GM21619 (cell line): ENCODE measurements around the gene UGT1A4.
"Not testable (repeated sequence)": the region's sequence is repeated elsewhere in the genome, so short reads cannot be mapped to it uniquely, and the experiment has no call there.

Experiments used
- ATAC-seq: cut with Tn5 transposase; IDR thresholded peaks from one replicate; pipeline ENCODE4 v1.9.1; 2021; ENCODE audit not compliant: unreplicated experiment

Gene UGT1A4

GRCh38 chr2:233746475-233747282, 28.1 kb downstream of the UGT1A4 start:
- ATAC-seq, result no peak

- ATAC-seq, result no peak
These were observed 28.7 kb downstream of the UGT1A4 start for GRCh38 chr2:233747283-233747544.

GRCh38 chr2:233750689-233751088, 32.2 kb downstream of the UGT1A4 start:
- not testable (repeated sequence) for ATAC-seq

- ATAC-seq, result not testable (repeated sequence)
These were observed 32.9 kb downstream of the UGT1A4 start for GRCh38 chr2:233751212-233752009.

- no peak for ATAC-seq
These were observed 36.5 kb downstream of the UGT1A4 start for GRCh38 chr2:233754872-233755611.

- no peak for ATAC-seq
These were observed 38.0 kb downstream of the UGT1A4 start for GRCh38 chr2:233756429-233757081.

GRCh38 chr2:233758141-233758540, 39.6 kb downstream of the UGT1A4 start:
- no peak for ATAC-seq

- no peak for ATAC-seq
These were observed 40.3 kb downstream of the UGT1A4 start for GRCh38 chr2:233758849-233759248.

GRCh38 chr2:233760043-233760442, 41.5 kb downstream of the UGT1A4 start, which contains the start of gene UGT1A1:
UGT1A1 (plus strand) TSS chr2:233760270; CDS start chr2:233760288, 18 bp downstream.
- no peak for ATAC-seq

GRCh38 chr2:233761040-233761769, 42.7 kb downstream of the UGT1A4 start:
- ATAC-seq, result no peak

- ATAC-seq, result no peak
These were observed 45.7 kb downstream of the UGT1A4 start for GRCh38 chr2:233764264-233764663.

GRCh38 chr2:233764761-233765160, 46.2 kb downstream of the UGT1A4 start:
- ATAC-seq, result no peak

GRCh38 chr2:233766416-233766815, 47.9 kb downstream of the UGT1A4 start:
- ATAC-seq, result no peak

- no peak for ATAC-seq
These were observed 49.5 kb downstream of the UGT1A4 start for GRCh38 chr2:233768076-233768475.

GRCh38 chr2:233769260-233769659, 50.7 kb downstream of the UGT1A4 start:
- ATAC-seq, result no peak

- no peak for ATAC-seq
These were observed 53.6 kb downstream of the UGT1A4 start for GRCh38 chr2:233772153-233772552.

- ATAC-seq, result no peak
These were observed 54.0 kb downstream of the UGT1A4 start for GRCh38 chr2:233772583-233772982.

- no peak for ATAC-seq
These were observed 55.3 kb downstream of the UGT1A4 start for GRCh38 chr2:233773854-233774253.

- ATAC-seq, result no peak
These were observed 56.9 kb downstream of the UGT1A4 start for GRCh38 chr2:233775414-233775813.

- ATAC-seq, result no peak
These were observed 59.5 kb downstream of the UGT1A4 start, which contains the start of gene MROH2A for GRCh38 chr2:233778030-233778429. MROH2A (plus strand) TSS chr2:233778330; CDS start chr2:233779359, 1,029 bp downstream.
